K562 (cell line): ENCODE measurements around the gene CTSF. TPM values are rescaled to one million over a fixed set of nuclear protein-coding genes. Genes with fewer than 3 reads are reported as not detected.

Experiments
- CHD7 ChIP-seq: fragments of 200-600 bp; sonication (generic); IDR thresholded peaks from one replicate; pipeline ENCODE4 v1.6.1; 2012; ENCODE audit warnings: mild to moderate bottlenecking, low read depth, low read length, inconsistent platforms
- CREBBP ChIP-seq: IDR thresholded peaks from one replicate; pipeline ENCODE4 v1.6.1; 2012; ENCODE audit warnings: low read depth, mild to moderate bottlenecking, control low read depth, inconsistent platforms, low read length
- SMARCE1 ChIP-seq: fragments of 450-650 bp; IDR thresholded peaks from 2 replicates; pipeline ENCODE4 v1.7.1; 2016; ENCODE audit warnings: mild to moderate bottlenecking
- ZNF354B ChIP-seq: fragments of 250-450 bp; sonication (Bioruptor Pico); IDR thresholded peaks from 2 replicates; pipeline ENCODE4 v1.4.0; 2020
- polyA plus RNA-seq, 8 experiments: library from polyadenylated mRNA; depleted of rRNA in 4 of 8; stranded (reverse) in 5 of 8; unstranded in 3 of 8; fragments of >200 nt; fragmentation: Nextera tagmentation in 2 of 8; fragmentation: Illumina TruSeq in 1 of 8; extraction: Ambion mirVana in 2 of 8; extraction: Trizol in 1 of 8; gene quantifications; 2 replicates each; pipeline versions ENCODE4 v1.2.1 to v1.2.3, GENCODE V29; 2011 to 2014; ENCODE audit warnings: inconsistent platforms in 1 of 8, missing spikeins in 1 of 8
- total RNA-seq, 7 experiments: library from RNA; depleted of rRNA in 6 of 7; stranded (reverse); fragments of >200 nt in 6 of 7; fragmentation: Illumina TruSeq in 2 of 7; extraction: Trizol in 2 of 7; gene quantifications; 2 replicates each; pipeline versions ENCODE4 v1.2.1 to v1.2.3, GENCODE V29; 2011 to 2021; ENCODE audit warnings: low replicate concordance in 1 of 7
- TF ChIP-seq, protein P1 (sequence below): fragments of 250-450 bp; sonication (Bioruptor Pico); IDR thresholded peaks from 2 replicates; pipeline ENCODE4 v1.8.0; 2021; ENCODE audit warnings: moderate library complexity, mild to moderate bottlenecking, inconsistent platforms
- TF ChIP-seq, protein P2 (sequence below): sonication (generic); formaldehyde crosslinking; IDR thresholded peaks from 2 replicates; pipeline ENCODE4 v1.8.1; 2023; ENCODE audit warnings: mild to moderate bottlenecking, missing genetic modification reagents
- TF ChIP-seq, protein P3 (sequence below): fragments of 450-650 bp; formaldehyde crosslinking; IDR thresholded peaks from 2 replicates; pipeline ENCODE4 v1.4.0; 2020; ENCODE audit warnings: mild to moderate bottlenecking, moderate library complexity

CTSF gene
- total and polyA plus RNA-seq, 9 of the 15 experiments (the other 6 are each of a cell fraction or from before 2014, with no cell fraction given) = 0.41 to 10.5 (median 3.8) TPM

DNA sequence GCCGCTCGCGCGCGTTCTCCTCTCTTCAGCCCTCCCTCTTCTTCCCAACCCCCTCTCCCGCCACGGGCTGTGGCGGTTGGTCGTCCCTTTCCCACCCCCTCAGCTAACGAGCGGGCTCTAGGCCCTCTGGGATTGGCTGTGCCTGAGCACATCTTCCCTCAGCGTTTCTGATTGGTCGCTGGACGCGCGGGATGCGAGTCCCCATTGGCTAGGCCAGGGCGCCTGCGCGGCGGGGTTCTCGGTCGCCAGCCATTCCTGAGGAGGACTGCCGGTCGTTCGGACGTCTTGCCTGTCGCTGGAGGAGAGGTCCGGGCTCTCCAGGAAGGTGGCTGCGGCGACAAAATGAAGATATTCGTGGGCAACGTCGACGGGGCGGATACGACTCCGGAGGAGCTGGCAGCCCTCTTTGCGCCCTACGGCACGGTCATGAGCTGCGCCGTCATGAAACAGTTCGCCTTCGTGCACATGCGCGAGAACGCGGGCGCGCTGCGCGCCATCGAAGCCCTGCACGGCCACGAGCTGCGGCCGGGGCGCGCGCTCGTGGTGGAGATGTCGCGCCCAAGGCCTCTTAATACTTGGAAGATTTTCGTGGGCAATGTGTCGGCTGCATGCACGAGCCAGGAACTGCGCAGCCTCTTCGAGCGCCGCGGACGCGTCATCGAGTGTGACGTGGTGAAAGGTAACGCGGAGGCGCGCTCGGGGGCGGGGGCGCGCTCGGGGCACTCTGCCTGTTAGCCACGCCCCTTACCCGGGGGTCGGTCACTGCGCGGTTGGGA, 48.2 kb upstream of the CTSF start, which contains the start of gene RBM14 (continued):
- no peak for TF ChIP-seq CHD7
- TF ChIP-seq, protein P1, sequence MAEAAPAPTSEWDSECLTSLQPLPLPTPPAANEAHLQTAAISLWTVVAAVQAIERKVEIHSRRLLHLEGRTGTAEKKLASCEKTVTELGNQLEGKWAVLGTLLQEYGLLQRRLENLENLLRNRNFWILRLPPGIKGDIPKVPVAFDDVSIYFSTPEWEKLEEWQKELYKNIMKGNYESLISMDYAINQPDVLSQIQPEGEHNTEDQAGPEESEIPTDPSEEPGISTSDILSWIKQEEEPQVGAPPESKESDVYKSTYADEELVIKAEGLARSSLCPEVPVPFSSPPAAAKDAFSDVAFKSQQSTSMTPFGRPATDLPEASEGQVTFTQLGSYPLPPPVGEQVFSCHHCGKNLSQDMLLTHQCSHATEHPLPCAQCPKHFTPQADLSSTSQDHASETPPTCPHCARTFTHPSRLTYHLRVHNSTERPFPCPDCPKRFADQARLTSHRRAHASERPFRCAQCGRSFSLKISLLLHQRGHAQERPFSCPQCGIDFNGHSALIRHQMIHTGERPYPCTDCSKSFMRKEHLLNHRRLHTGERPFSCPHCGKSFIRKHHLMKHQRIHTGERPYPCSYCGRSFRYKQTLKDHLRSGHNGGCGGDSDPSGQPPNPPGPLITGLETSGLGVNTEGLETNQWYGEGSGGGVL (CRISPR knock-in tag) = no peak
- TF ChIP-seq, protein P2, sequence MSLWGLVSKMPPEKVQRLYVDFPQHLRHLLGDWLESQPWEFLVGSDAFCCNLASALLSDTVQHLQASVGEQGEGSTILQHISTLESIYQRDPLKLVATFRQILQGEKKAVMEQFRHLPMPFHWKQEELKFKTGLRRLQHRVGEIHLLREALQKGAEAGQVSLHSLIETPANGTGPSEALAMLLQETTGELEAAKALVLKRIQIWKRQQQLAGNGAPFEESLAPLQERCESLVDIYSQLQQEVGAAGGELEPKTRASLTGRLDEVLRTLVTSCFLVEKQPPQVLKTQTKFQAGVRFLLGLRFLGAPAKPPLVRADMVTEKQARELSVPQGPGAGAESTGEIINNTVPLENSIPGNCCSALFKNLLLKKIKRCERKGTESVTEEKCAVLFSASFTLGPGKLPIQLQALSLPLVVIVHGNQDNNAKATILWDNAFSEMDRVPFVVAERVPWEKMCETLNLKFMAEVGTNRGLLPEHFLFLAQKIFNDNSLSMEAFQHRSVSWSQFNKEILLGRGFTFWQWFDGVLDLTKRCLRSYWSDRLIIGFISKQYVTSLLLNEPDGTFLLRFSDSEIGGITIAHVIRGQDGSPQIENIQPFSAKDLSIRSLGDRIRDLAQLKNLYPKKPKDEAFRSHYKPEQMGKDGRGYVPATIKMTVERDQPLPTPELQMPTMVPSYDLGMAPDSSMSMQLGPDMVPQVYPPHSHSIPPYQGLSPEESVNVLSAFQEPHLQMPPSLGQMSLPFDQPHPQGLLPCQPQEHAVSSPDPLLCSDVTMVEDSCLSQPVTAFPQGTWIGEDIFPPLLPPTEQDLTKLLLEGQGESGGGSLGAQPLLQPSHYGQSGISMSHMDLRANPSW (CRISPR knock-in tag) = no peak; the same call in 1 of the 2 replicates
- no peak for TF ChIP-seq ZNF354B
- TF ChIP-seq, protein P3, sequence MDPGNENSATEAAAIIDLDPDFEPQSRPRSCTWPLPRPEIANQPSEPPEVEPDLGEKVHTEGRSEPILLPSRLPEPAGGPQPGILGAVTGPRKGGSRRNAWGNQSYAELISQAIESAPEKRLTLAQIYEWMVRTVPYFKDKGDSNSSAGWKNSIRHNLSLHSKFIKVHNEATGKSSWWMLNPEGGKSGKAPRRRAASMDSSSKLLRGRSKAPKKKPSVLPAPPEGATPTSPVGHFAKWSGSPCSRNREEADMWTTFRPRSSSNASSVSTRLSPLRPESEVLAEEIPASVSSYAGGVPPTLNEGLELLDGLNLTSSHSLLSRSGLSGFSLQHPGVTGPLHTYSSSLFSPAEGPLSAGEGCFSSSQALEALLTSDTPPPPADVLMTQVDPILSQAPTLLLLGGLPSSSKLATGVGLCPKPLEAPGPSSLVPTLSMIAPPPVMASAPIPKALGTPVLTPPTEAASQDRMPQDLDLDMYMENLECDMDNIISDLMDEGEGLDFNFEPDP (CRISPR knock-in tag) = no peak
- no peak for TF ChIP-seq CREBBP
- no peak for TF ChIP-seq SMARCE1
